ENCODE measurements around the gene ANO10.
"Not testable (repeated sequence)": the region's sequence is repeated elsewhere in the genome, so short reads cannot be mapped to it uniquely, and the experiment has no call there.

Gene ANO10, protein sequence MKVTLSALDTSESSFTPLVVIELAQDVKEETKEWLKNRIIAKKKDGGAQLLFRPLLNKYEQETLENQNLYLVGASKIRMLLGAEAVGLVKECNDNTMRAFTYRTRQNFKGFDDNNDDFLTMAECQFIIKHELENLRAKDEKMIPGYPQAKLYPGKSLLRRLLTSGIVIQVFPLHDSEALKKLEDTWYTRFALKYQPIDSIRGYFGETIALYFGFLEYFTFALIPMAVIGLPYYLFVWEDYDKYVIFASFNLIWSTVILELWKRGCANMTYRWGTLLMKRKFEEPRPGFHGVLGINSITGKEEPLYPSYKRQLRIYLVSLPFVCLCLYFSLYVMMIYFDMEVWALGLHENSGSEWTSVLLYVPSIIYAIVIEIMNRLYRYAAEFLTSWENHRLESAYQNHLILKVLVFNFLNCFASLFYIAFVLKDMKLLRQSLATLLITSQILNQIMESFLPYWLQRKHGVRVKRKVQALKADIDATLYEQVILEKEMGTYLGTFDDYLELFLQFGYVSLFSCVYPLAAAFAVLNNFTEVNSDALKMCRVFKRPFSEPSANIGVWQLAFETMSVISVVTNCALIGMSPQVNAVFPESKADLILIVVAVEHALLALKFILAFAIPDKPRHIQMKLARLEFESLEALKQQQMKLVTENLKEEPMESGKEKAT

DNA sequence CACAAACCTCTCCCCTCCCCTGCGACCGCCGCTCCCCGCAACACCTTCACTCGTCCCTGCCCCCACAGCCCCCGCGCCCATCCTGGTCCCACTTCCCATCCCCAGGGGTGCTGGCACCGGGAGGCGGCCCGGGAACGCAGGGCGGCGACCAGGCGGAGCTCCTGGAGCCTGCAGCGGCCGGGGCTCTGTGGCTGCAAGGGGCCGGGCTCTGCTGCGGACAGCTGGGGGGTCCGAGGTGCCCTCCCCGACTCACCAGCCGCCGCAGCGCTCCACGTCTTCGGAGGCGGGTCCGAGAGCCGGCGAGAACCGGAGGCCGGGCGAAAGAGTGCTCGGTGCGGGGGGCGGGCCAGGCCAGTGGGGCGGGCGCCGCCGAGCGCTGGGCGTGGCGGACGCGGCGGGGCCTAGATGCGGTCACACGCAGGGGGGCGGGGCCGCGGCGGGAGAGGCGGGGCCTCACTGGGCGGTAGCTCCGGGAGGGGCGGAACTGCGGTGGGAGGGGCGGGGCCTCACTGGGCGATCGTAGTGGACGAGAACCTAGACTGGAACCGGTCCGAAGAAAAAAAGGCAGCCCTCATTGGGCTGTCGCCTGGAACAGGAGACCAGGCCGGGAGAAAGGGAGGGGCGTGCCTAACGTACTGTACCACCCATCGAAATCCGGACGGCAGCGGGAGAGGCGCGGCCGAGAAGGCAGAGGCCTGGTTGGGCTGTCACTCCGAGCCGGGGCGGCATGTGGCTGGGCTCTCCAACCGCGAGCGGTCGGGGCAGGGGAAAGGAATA lies at the start of gene ANO10:
Gene ANO10, minus strand, starts transcription at position 356 of the 777 bp plus-strand sequence. CDS start 16,159 bp downstream, outside the sequence.
- H4K20me1 ChIP-seq (ENCODE audit: insufficient read depth, low read length) = no peaks in the 10 kb centered on the region
- H3K4me2 ChIP-seq (ENCODE audit: insufficient read depth, low read length) = peak within 1 kb of the TSS; percentile 74
- H3K9me3 ChIP-seq (ENCODE audit: insufficient read depth, low read length, severe bottlenecking) = no peaks in the 10 kb centered on the region
- H3K4me3 ChIP-seq (ENCODE audit: low read depth in 1 of 2, low read length in 2 of 2) = peak within 1 kb of the TSS; percentile 36 to 57; a peak in 3 of 4 replicates
- H3K4me1 ChIP-seq (ENCODE audit: insufficient read depth, low read length) = peaks cover 19% of the 10 kb centered on the region
- no peaks in the 10 kb centered on the region for H3K36me3 ChIP-seq (ENCODE audit: insufficient read depth, low read length)
- TF ChIP-seq, protein P1, sequence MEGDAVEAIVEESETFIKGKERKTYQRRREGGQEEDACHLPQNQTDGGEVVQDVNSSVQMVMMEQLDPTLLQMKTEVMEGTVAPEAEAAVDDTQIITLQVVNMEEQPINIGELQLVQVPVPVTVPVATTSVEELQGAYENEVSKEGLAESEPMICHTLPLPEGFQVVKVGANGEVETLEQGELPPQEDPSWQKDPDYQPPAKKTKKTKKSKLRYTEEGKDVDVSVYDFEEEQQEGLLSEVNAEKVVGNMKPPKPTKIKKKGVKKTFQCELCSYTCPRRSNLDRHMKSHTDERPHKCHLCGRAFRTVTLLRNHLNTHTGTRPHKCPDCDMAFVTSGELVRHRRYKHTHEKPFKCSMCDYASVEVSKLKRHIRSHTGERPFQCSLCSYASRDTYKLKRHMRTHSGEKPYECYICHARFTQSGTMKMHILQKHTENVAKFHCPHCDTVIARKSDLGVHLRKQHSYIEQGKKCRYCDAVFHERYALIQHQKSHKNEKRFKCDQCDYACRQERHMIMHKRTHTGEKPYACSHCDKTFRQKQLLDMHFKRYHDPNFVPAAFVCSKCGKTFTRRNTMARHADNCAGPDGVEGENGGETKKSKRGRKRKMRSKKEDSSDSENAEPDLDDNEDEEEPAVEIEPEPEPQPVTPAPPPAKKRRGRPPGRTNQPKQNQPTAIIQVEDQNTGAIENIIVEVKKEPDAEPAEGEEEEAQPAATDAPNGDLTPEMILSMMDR (IDR thresholded peaks at IDR 0.05; ENCODE audit: borderline replicate concordance, extremely low read depth, low read length, poor library complexity, severe bottlenecking) = no peak
- TF ChIP-seq EZH2 (IDR thresholded peaks at IDR 0.05; ENCODE audit: borderline replicate concordance, low read depth, low read length, severe bottlenecking) = peak; percentile 56
- peak; percentile 90 for DNase-seq
- ATAC-seq (ENCODE audit: insufficient read depth, low read depth) = peak; percentile 94
- peak within 1 kb of the TSS; percentile 61 for H3K27ac ChIP-seq (ENCODE audit: low read length)
- no peaks in the 10 kb centered on the region for H3K79me2 ChIP-seq (ENCODE audit: insufficient read depth, low read length)
- peak within 1 kb of the TSS; percentile 56 for H3K9ac ChIP-seq (ENCODE audit: low read depth, low read length)
- peaks cover under 1% of the 10 kb centered on the region for H3K27me3 ChIP-seq (ENCODE audit: insufficient read depth, low read length, poor library complexity)
- peak within 1 kb of the TSS; percentile 82 for H2AFZ ChIP-seq (ENCODE audit: low read depth, low read length)

DNA sequence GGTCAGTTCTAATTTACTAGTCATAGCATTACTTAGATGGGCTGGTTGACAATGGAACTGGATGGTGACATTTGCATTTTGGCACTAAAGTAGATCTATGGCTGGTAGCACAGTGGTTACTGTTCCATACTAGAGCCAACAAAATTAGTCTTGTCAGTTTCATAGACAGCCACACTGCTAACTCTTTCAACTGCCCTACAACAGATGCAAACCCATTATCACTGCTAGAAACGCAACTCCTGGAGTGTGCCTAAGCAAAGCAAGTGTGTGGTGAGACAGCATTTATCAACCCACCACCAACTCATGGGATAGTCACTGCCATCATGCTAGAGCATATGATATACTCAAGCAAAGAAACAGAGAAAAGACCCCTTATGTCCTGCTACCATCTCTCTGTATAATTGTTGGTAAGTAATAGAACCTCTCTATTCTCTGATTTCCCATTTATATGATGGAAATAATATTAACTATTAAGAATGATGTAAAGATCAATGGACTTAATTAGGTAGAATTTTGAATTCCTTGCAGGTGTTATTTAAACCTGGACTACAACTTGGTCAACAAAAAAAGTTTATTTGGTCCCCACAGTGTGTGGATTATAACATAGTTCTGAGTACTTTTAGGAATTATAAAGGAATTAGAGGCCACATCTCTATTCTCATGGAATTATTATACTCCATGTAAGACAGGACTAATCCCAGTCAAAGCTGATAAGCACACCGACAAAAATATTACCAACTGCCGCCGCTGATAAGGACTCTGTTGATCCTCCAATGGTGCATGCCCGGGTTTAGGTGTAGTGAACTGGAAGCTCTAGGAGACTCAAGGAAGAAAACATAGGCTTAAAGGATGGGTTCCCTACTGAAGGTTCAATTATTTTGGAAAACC lies 49.1 kb upstream of the ANO10 start:
- Histone ChIP-seq H3K36me3 (ENCODE audit: insufficient read depth, low read length) (no peaks in the 10 kb centered on the region), H3K27me3 (ENCODE audit: insufficient read depth, low read length, poor library complexity) (no peaks in the 10 kb centered on the region), H3K4me2 (ENCODE audit: insufficient read depth, low read length) (no peak overlapping the region), H4K20me1 (ENCODE audit: insufficient read depth, low read length) (no peaks in the 10 kb centered on the region), H3K79me2 (ENCODE audit: insufficient read depth, low read length) (no peaks in the 10 kb centered on the region), H3K9ac (ENCODE audit: low read depth, low read length) (no peak overlapping the region), H3K27ac (ENCODE audit: low read length) (no peak overlapping the region), H3K9me3 (ENCODE audit: insufficient read depth, low read length, severe bottlenecking) (no peaks in the 10 kb centered on the region), H3K4me3 (ENCODE audit: low read depth in 1 of 2, low read length in 2 of 2) (no peak overlapping the region), H2AFZ (ENCODE audit: low read depth, low read length) (no peak overlapping the region), H3K4me1 (ENCODE audit: insufficient read depth, low read length) (no peaks in the 10 kb centered on the region)
- TF ChIP-seq, protein P1 (IDR thresholded peaks at IDR 0.05; ENCODE audit: borderline replicate concordance, extremely low read depth, low read length, poor library complexity, severe bottlenecking) = no peak
- no peak for TF ChIP-seq EZH2 (IDR thresholded peaks at IDR 0.05; ENCODE audit: borderline replicate concordance, low read depth, low read length, severe bottlenecking)
- no peak for ATAC-seq (ENCODE audit: insufficient read depth, low read depth)
- DNase-seq = no peak

DNA sequence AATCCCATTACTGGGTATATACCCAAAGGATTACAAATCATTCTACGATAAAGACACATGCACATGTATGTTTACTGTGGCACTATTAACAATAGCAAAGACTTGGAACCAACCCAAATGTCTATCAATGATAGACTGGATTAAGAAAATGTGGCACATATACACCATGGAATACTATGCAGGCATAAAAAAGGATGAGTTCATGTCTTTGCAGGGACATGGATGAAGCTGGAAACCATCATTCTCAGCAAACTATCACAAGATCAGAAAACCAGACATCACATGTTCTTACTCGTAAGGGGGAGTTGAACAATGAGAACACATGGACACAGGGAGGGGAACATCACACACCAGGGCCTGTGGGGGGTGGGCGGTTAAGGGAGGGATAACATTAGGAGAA lies 43.2 kb upstream of the ANO10 start:
- H3K27me3 ChIP-seq (ENCODE audit: insufficient read depth, low read length, poor library complexity); H3K36me3 ChIP-seq (ENCODE audit: insufficient read depth, low read length); ATAC-seq (ENCODE audit: insufficient read depth, low read depth); DNase-seq; H3K4me2 ChIP-seq (ENCODE audit: insufficient read depth, low read length); H3K27ac ChIP-seq (ENCODE audit: low read length); H3K4me3 ChIP-seq (ENCODE audit: low read depth in 1 of 2, low read length in 2 of 2); H3K9me3 ChIP-seq (ENCODE audit: insufficient read depth, low read length, severe bottlenecking); H3K4me1 ChIP-seq (ENCODE audit: insufficient read depth, low read length); H4K20me1 ChIP-seq (ENCODE audit: insufficient read depth, low read length); H3K79me2 ChIP-seq (ENCODE audit: insufficient read depth, low read length); H3K9ac ChIP-seq (ENCODE audit: low read depth, low read length); H2AFZ ChIP-seq (ENCODE audit: low read depth, low read length): not testable (repeated sequence)

DNA sequence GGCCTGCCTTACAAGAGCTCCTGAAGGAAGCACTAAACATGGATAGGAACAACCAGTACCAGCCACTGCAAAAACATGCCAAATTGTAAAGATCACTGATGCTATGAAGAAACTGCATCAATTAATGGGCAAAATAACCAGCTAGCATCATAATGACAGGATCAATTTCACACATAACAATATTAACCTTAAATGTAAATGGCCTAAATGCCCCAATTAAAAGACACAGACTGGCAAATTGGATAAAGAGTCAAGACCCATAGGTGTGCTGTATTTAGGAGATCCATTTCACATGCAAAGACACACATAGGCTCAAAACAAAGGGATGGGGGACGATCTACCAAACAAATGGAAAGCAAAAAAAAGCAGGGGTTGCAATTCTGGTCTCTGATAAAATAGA lies 39.6 kb upstream of the ANO10 start:
- not testable (repeated sequence) for H3K36me3 ChIP-seq (ENCODE audit: insufficient read depth, low read length); H3K27ac ChIP-seq (ENCODE audit: low read length); ATAC-seq (ENCODE audit: insufficient read depth, low read depth); H3K4me2 ChIP-seq (ENCODE audit: insufficient read depth, low read length); H3K9ac ChIP-seq (ENCODE audit: low read depth, low read length); DNase-seq; H3K79me2 ChIP-seq (ENCODE audit: insufficient read depth, low read length); H2AFZ ChIP-seq (ENCODE audit: low read depth, low read length); H3K27me3 ChIP-seq (ENCODE audit: insufficient read depth, low read length, poor library complexity); H4K20me1 ChIP-seq (ENCODE audit: insufficient read depth, low read length); H3K9me3 ChIP-seq (ENCODE audit: insufficient read depth, low read length, severe bottlenecking); H3K4me1 ChIP-seq (ENCODE audit: insufficient read depth, low read length); H3K4me3 ChIP-seq (ENCODE audit: low read depth in 1 of 2, low read length in 2 of 2)

Measured in DND-41 (cell line).